DOHH2 (cell line): ENCODE results near the gene STN1.

Experiments used
- H3F3A ChIP-seq: fragments of 200-600 bp; sonication (generic), shearing (Covaris generic); 2 replicates; pipeline ENCODE4 v1.6.0; 2016; ENCODE audit warnings: antibody characterized with exemption, mild to moderate bottlenecking; ENCODE audit not compliant: control insufficient read depth, insufficient read depth
- H3K27ac ChIP-seq: fragments of 200-600 bp; sonication (generic); 2 replicates; pipeline ENCODE4 v1.5.1; 2014; ENCODE audit warnings: low read depth, mild to moderate bottlenecking, low read length, moderate library complexity
- H3K27me3 ChIP-seq: fragments of 200-600 bp; sonication (generic); 2 replicates; pipeline ENCODE4 v1.6.1; 2014; ENCODE audit warnings: mild to moderate bottlenecking, low read length, mixed read lengths; ENCODE audit not compliant: control insufficient read depth
- H3K36me3 ChIP-seq: fragments of 200-600 bp; sonication (generic); 2 replicates; pipeline ENCODE4 v1.6.1; 2014; ENCODE audit warnings: mild to moderate bottlenecking, low read length, moderate library complexity, mixed read lengths; ENCODE audit not compliant: control insufficient read depth
- H3K4me1 ChIP-seq: fragments of 200-600 bp; sonication (generic); 2 replicates; pipeline ENCODE4 v1.6.1; 2014; ENCODE audit warnings: mild to moderate bottlenecking, low read length, mixed read lengths; ENCODE audit not compliant: control insufficient read depth
- H3K4me2 ChIP-seq: fragments of 200-600 bp; sonication (generic); 2 replicates; pipeline ENCODE4 v1.6.0; 2014; ENCODE audit warnings: mild to moderate bottlenecking, low read length, moderate library complexity
- H3K4me3 ChIP-seq: fragments of 200-600 bp; sonication (generic); 2 replicates; pipeline ENCODE4 v1.5.1; 2014; ENCODE audit warnings: mild to moderate bottlenecking, low read length, mixed read lengths
- H3K79me2 ChIP-seq: fragments of 200-600 bp; sonication (generic); 2 replicates; pipeline ENCODE4 v1.6.1; 2014; ENCODE audit warnings: mild to moderate bottlenecking, low read length, mixed read lengths; ENCODE audit not compliant: control insufficient read depth
- H3K9me2 ChIP-seq: fragments of 200-600 bp; sonication (generic); replicated peaks from 2 replicates; pipeline ENCODE4 v1.6.1; 2014; ENCODE audit warnings: mild to moderate bottlenecking, low read length, mixed read lengths; ENCODE audit not compliant: control insufficient read depth
- H3K9me3 ChIP-seq: fragments of 200-600 bp; sonication (generic); 2 replicates; pipeline ENCODE4 v1.6.1; 2014; ENCODE audit warnings: antibody characterized with exemption, low read length, mixed read lengths; ENCODE audit not compliant: control insufficient read depth, insufficient read depth
- H4K20me1 ChIP-seq: fragments of 200-600 bp; sonication (generic); 2 replicates; pipeline ENCODE4 v1.6.0; 2014; ENCODE audit warnings: low read depth, mild to moderate bottlenecking, antibody characterized with exemption, low read length, moderate library complexity; ENCODE audit not compliant: control insufficient read depth, insufficient read depth
- CTCF ChIP-seq: fragments of 200-600 bp; sonication (generic); IDR thresholded peaks from one replicate; pipeline ENCODE4 v1.5.1; 2014; ENCODE audit warnings: antibody characterized with exemption, mild to moderate bottlenecking, low read depth, low read length; ENCODE audit not compliant: poor library complexity, severe bottlenecking
- EZH2phosphoT487 ChIP-seq: fragments of 200-600 bp; sonication (generic); IDR thresholded peaks from 2 replicates; pipeline ENCODE4 v1.6.1; 2017; ENCODE audit warnings: borderline replicate concordance, mild to moderate bottlenecking, antibody characterized with exemption, low read length, moderate library complexity, mixed read lengths

The STN1 gene

GRCh38 chr10:103951183-103951582 lies 33.2 kb upstream of the STN1 start:
- H3K36me3 ChIP-seq, result no peaks in the 10 kb centered on the region
- H3K27me3 ChIP-seq, result 0 out of 2 replicates have a peak, but pooled peaks cover 2% of the 10 kb centered on the region
- TF ChIP-seq EZH2phosphoT487 (no peak), CTCF (no peak)
- H3K79me2 ChIP-seq, result no peaks in the 10 kb centered on the region
- no peak overlapping the region for H3K4me2 ChIP-seq
- H3F3A ChIP-seq, result no peaks in the 10 kb centered on the region
- H3K9me3 ChIP-seq, result no peaks in the 10 kb centered on the region
- H3K4me3 ChIP-seq, result no peak overlapping the region
- H3K27ac ChIP-seq, result no peak overlapping the region
- no peaks in the 10 kb centered on the region for H4K20me1 ChIP-seq
- no peaks in the 10 kb centered on the region for H3K9me2 ChIP-seq
- no peaks in the 10 kb centered on the region for H3K4me1 ChIP-seq

GRCh38 chr10:103949728-103950127 lies 31.7 kb upstream of the STN1 start:
- Histone ChIP-seq H4K20me1 (no peaks in the 10 kb centered on the region), H3K27ac (no peak overlapping the region), H3K27me3 (0 out of 2 replicates have a peak, but pooled peaks cover 2% of the 10 kb centered on the region), H3K4me2 (no peak overlapping the region), H3K9me3 (no peaks in the 10 kb centered on the region), H3K4me3 (no peak overlapping the region), H3F3A (no peaks in the 10 kb centered on the region), H3K79me2 (no peaks in the 10 kb centered on the region), H3K4me1 (no peaks in the 10 kb centered on the region), H3K9me2 (no peaks in the 10 kb centered on the region), H3K36me3 (no peaks in the 10 kb centered on the region)
- TF ChIP-seq EZH2phosphoT487, result no peak

- no peak for TF ChIP-seq CTCF
- TF ChIP-seq EZH2phosphoT487, result no peak
- no peak overlapping the region for H3K4me3 ChIP-seq
- H3K4me2 ChIP-seq, result no peak overlapping the region
- no peaks in the 10 kb centered on the region for H3K9me2 ChIP-seq
- peaks cover 5% of the 10 kb centered on the region for H3K27me3 ChIP-seq
- no peaks in the 10 kb centered on the region for H3K4me1 ChIP-seq
- no peak overlapping the region for H3K27ac ChIP-seq
- H3K79me2 ChIP-seq, result no peaks in the 10 kb centered on the region
- no peaks in the 10 kb centered on the region for H3F3A ChIP-seq
- no peaks in the 10 kb centered on the region for H3K9me3 ChIP-seq
- H4K20me1 ChIP-seq, result no peaks in the 10 kb centered on the region
- no peaks in the 10 kb centered on the region for H3K36me3 ChIP-seq
These were observed 30.0 kb upstream of the STN1 start for GRCh38 chr10:103947799-103948516.

- no peaks in the 10 kb centered on the region for H3K9me2 ChIP-seq
- H3K4me2 ChIP-seq, result no peak overlapping the region
- no peaks in the 10 kb centered on the region for H3K79me2 ChIP-seq
- H3K36me3 ChIP-seq, result no peaks in the 10 kb centered on the region
- no peak overlapping the region for H3K4me3 ChIP-seq
- TF ChIP-seq CTCF (no peak), EZH2phosphoT487 (no peak)
- H3K27me3 ChIP-seq, result peaks cover 11% of the 10 kb centered on the region
- no peaks in the 10 kb centered on the region for H3K4me1 ChIP-seq
- H3K9me3 ChIP-seq, result no peaks in the 10 kb centered on the region
- H3K27ac ChIP-seq, result no peak overlapping the region
- H4K20me1 ChIP-seq, result no peaks in the 10 kb centered on the region
- H3F3A ChIP-seq, result no peaks in the 10 kb centered on the region
These were observed 24.9 kb upstream of the STN1 start for GRCh38 chr10:103942866-103943265.
